GM18526 (cell line): ENCODE results near the gene NELL1.

Source experiments
- POLR2A ChIP-seq: IDR thresholded peaks from 3 replicates; pipeline ENCODE4 v1.6.1; 2011; ENCODE audit not compliant: insufficient read length; ENCODE audit errors: extremely low read depth

NELL1 gene

DNA sequence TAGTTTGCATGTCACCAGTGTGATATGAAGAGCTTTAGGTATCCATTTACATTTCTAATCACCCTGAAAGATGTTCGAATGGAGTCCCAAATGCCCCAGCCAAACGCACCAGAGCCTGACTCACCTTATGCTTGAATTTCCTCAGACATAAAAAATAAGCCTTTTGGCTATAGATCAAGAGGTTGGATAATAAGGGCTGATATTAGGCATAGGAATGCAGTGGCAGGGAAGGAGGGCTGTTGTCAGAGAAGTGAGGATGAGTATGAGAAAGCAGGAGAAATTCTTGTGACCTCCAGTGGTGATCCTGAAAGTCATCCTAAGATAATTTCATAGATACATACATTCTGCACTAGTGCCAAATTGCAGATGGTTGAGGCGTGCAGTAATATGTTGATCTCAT lies 264.6 kb downstream of the NELL1 start:
- TF ChIP-seq POLR2A, result no peak

- TF ChIP-seq POLR2A, result no peak
Observed at GRCh38 chr11:20934516-20934915, 265.1 kb downstream of the NELL1 start.

GRCh38 chr11:20937826-20938225 lies 268.4 kb downstream of the NELL1 start:
- TF ChIP-seq POLR2A, result no peak

- no peak for TF ChIP-seq POLR2A
Observed at GRCh38 chr11:20949585-20949984, 280.2 kb downstream of the NELL1 start.

DNA sequence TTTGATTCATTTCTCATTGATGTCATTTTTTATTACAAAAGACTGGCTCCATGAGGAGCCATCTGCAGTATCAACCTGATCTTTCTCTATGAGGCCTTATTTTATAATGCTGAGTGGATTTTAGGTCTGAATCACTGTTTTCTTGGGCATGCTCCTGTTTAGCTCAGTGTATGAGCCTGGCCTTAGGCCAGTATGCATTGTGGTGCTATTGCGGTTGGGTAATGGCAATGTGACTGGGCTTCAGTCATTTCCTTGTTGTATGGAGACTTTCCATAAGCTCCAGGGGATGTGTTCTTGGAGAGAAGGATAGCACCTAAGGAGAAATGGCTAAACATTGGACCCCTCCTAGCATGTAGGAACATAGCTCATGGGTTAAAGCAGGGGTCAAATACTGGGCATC lies 293.2 kb downstream of the NELL1 start:
- TF ChIP-seq POLR2A, result no peak

- no peak for TF ChIP-seq POLR2A
Observed at GRCh38 chr11:20963596-20963995, 294.2 kb downstream of the NELL1 start.

DNA sequence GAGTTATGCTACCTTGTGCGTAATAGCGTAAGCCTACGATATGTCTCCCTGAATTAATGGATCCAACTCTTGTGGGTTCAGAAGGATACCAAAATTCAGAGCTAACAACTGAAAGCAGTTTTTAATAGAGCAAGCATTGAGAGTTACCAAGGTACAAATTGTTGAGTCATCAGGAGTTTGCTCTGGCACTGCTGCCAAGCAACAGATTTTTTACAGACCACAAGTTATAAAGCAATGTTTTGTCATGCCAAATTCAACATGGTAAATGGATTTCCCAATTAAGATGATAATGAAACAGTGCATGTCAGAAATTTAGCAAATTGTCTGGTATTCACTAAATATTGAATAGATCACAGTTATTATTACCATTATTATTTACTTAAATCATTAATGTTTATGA lies 295.6 kb downstream of the NELL1 start:
- no peak for TF ChIP-seq POLR2A

GRCh38 chr11:20966489-20966888 lies 297.1 kb downstream of the NELL1 start:
- no peak for TF ChIP-seq POLR2A

- no peak for TF ChIP-seq POLR2A
Observed at GRCh38 chr11:20973940-20974559, 304.7 kb downstream of the NELL1 start.

- no peak for TF ChIP-seq POLR2A
Observed at GRCh38 chr11:20980736-20981135, 311.4 kb downstream of the NELL1 start.

GRCh38 chr11:20990447-20990846 lies 321.1 kb downstream of the NELL1 start:
- TF ChIP-seq POLR2A, result no peak

DNA sequence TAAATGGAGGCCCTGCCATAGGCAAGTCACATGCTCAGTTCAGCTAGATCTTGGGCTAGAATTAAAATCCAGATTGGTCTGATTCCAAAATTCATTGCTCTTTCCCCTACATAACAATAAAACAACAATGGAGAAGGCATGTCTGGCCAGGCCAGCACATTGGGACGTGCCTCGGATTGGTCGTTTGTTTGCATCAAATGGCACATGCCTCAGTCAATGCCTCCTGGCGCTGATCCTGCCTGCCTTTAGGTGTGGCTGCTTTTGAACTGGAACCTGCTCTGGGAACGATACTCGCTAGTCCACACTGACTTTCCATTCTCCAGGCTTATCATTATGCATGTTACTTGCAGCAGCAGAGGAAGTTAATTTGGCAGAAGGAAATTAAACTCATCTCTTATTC lies 322.1 kb downstream of the NELL1 start:
- no peak for TF ChIP-seq POLR2A

DNA sequence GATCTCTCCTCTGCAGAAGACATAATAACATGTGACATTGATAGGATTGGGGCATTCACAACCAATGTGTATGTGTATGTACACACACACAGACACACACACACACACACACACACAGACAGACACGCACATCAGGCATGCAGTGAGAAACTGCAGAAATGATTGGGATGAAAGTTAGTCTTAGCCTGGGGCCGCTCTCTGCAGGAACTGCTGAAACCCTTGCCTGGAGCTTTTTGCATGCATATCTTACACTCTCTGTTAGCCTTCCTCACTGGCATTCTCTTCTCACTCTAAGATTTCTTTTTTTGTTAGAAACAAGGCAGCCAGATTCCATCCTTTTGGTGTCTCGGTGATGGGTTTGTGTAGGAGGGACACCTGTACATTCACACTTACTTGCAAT lies 337.9 kb downstream of the NELL1 start:
- no peak for TF ChIP-seq POLR2A

GRCh38 chr11:21018248-21018647 lies 348.9 kb downstream of the NELL1 start:
- no peak for TF ChIP-seq POLR2A

- no peak for TF ChIP-seq POLR2A
Observed at GRCh38 chr11:21026685-21027084, 357.3 kb downstream of the NELL1 start.

- TF ChIP-seq POLR2A, result no peak
Observed at GRCh38 chr11:21037850-21038249, 368.5 kb downstream of the NELL1 start.

- TF ChIP-seq POLR2A, result no peak
Observed at GRCh38 chr11:21038801-21039200, 369.4 kb downstream of the NELL1 start.

DNA sequence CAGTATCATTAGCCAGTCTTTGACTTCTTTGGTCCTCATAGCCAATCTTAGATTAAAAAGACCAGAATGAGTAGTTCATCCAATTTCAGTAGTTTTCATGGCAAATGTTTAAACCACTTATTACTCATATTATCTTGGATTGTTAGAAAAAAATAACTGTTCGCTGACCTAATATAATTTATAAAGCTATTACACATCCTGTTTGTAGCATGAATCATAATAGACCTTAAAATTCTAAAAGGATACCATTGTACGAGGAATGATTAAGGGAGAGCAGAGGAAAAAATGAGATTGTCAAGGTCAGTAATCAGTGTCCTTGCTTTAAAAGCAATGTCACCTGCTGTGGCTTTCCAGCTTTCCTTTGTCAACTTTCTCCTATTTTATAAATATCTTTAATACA lies 371.2 kb downstream of the NELL1 start:
- TF ChIP-seq POLR2A, result no peak

GRCh38 chr11:21048626-21049025 lies 379.2 kb downstream of the NELL1 start:
- TF ChIP-seq POLR2A, result no peak
